Activated gamma-delta T cell treated with anti-CD3 and anti-CD28 coated beads, Interleukin-2, amount 50 U/mL, for 16 hours (primary cell): ENCODE data around the gene TTC5.
"Not testable (repeated sequence)": the region's sequence is repeated elsewhere in the genome, so short reads cannot be mapped to it uniquely, and the experiment has no call there.

Experiments
- DNase-seq: peaks from one replicate; pipeline ENCODE4 v3.0.0-alpha.2; 2020; ENCODE audit warnings: low read depth

Gene TTC5

GRCh38 chr14:20302042-20302755, 3.6 kb downstream of the TTC5 start:
- DNase-seq, result no peak

- DNase-seq, result no peak
Measured at GRCh38 chr14:20295067-20295466, 10.7 kb downstream of the TTC5 start.

GRCh38 chr14:20294636-20295035, 11.1 kb downstream of the TTC5 start:
- DNase-seq, result no peak

- DNase-seq, result not testable (repeated sequence)
Measured at GRCh38 chr14:20281998-20282397, 23.8 kb downstream of the TTC5 start.

- not testable (repeated sequence) for DNase-seq
Measured at GRCh38 chr14:20280265-20280664, 25.5 kb downstream of the TTC5 start.

GRCh38 chr14:20278414-20278813, 27.3 kb downstream of the TTC5 start:
- DNase-seq, result no peak

GRCh38 chr14:20277409-20277808, 28.3 kb downstream of the TTC5 start:
- DNase-seq, result no peak

- no peak for DNase-seq
Measured at GRCh38 chr14:20274062-20274461, 31.7 kb downstream of the TTC5 start.

GRCh38 chr14:20264361-20264760, 41.4 kb downstream of the TTC5 start:
- not testable (repeated sequence) for DNase-seq

GRCh38 chr14:20262642-20263128, 43.1 kb downstream of the TTC5 start:
- DNase-seq, result no peak

- DNase-seq, result no peak
Measured at GRCh38 chr14:20247646-20248246, 58.0 kb downstream of the TTC5 start.
